DOHH2 (cell line): ENCODE data around the gene RPS6KL1.

Experiments used
- H3F3A ChIP-seq: fragments of 200-600 bp; sonication (generic), shearing (Covaris generic); 2 replicates; pipeline ENCODE4 v1.6.0; 2016; ENCODE audit warnings: antibody characterized with exemption, mild to moderate bottlenecking; ENCODE audit not compliant: control insufficient read depth, insufficient read depth
- H3K27ac ChIP-seq: fragments of 200-600 bp; sonication (generic); 2 replicates; pipeline ENCODE4 v1.5.1; 2014; ENCODE audit warnings: low read depth, mild to moderate bottlenecking, low read length, moderate library complexity
- H3K27me3 ChIP-seq: fragments of 200-600 bp; sonication (generic); 2 replicates; pipeline ENCODE4 v1.6.1; 2014; ENCODE audit warnings: mild to moderate bottlenecking, low read length, mixed read lengths; ENCODE audit not compliant: control insufficient read depth
- H3K36me3 ChIP-seq: fragments of 200-600 bp; sonication (generic); 2 replicates; pipeline ENCODE4 v1.6.1; 2014; ENCODE audit warnings: mild to moderate bottlenecking, low read length, moderate library complexity, mixed read lengths; ENCODE audit not compliant: control insufficient read depth
- H3K4me1 ChIP-seq: fragments of 200-600 bp; sonication (generic); 2 replicates; pipeline ENCODE4 v1.6.1; 2014; ENCODE audit warnings: mild to moderate bottlenecking, low read length, mixed read lengths; ENCODE audit not compliant: control insufficient read depth
- H3K4me2 ChIP-seq: fragments of 200-600 bp; sonication (generic); 2 replicates; pipeline ENCODE4 v1.6.0; 2014; ENCODE audit warnings: mild to moderate bottlenecking, low read length, moderate library complexity
- H3K4me3 ChIP-seq: fragments of 200-600 bp; sonication (generic); 2 replicates; pipeline ENCODE4 v1.5.1; 2014; ENCODE audit warnings: mild to moderate bottlenecking, low read length, mixed read lengths
- H3K79me2 ChIP-seq: fragments of 200-600 bp; sonication (generic); 2 replicates; pipeline ENCODE4 v1.6.1; 2014; ENCODE audit warnings: mild to moderate bottlenecking, low read length, mixed read lengths; ENCODE audit not compliant: control insufficient read depth
- H3K9me2 ChIP-seq: fragments of 200-600 bp; sonication (generic); replicated peaks from 2 replicates; pipeline ENCODE4 v1.6.1; 2014; ENCODE audit warnings: mild to moderate bottlenecking, low read length, mixed read lengths; ENCODE audit not compliant: control insufficient read depth
- H3K9me3 ChIP-seq: fragments of 200-600 bp; sonication (generic); 2 replicates; pipeline ENCODE4 v1.6.1; 2014; ENCODE audit warnings: antibody characterized with exemption, low read length, mixed read lengths; ENCODE audit not compliant: control insufficient read depth, insufficient read depth
- H4K20me1 ChIP-seq: fragments of 200-600 bp; sonication (generic); 2 replicates; pipeline ENCODE4 v1.6.0; 2014; ENCODE audit warnings: low read depth, mild to moderate bottlenecking, antibody characterized with exemption, low read length, moderate library complexity; ENCODE audit not compliant: control insufficient read depth, insufficient read depth
- EZH2phosphoT487 ChIP-seq: fragments of 200-600 bp; sonication (generic); IDR thresholded peaks from 2 replicates; pipeline ENCODE4 v1.6.1; 2017; ENCODE audit warnings: borderline replicate concordance, mild to moderate bottlenecking, antibody characterized with exemption, low read length, moderate library complexity, mixed read lengths
- TF ChIP-seq, protein P1 (sequence below): fragments of 200-600 bp; sonication (generic); IDR thresholded peaks from one replicate; pipeline ENCODE4 v1.5.1; 2014; ENCODE audit warnings: antibody characterized with exemption, mild to moderate bottlenecking, low read depth, low read length; ENCODE audit not compliant: poor library complexity, severe bottlenecking

Gene RPS6KL1

GRCh38 chr14:74871819-74872218 lies 51.2 kb downstream of the RPS6KL1 start:
- TF ChIP-seq, protein P1, sequence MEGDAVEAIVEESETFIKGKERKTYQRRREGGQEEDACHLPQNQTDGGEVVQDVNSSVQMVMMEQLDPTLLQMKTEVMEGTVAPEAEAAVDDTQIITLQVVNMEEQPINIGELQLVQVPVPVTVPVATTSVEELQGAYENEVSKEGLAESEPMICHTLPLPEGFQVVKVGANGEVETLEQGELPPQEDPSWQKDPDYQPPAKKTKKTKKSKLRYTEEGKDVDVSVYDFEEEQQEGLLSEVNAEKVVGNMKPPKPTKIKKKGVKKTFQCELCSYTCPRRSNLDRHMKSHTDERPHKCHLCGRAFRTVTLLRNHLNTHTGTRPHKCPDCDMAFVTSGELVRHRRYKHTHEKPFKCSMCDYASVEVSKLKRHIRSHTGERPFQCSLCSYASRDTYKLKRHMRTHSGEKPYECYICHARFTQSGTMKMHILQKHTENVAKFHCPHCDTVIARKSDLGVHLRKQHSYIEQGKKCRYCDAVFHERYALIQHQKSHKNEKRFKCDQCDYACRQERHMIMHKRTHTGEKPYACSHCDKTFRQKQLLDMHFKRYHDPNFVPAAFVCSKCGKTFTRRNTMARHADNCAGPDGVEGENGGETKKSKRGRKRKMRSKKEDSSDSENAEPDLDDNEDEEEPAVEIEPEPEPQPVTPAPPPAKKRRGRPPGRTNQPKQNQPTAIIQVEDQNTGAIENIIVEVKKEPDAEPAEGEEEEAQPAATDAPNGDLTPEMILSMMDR: no peak
- no peak for TF ChIP-seq EZH2phosphoT487
- Histone ChIP-seq H3K4me3 (no peak overlapping the region), H3K79me2 (no peaks in the 10 kb centered on the region), H3K4me1 (peaks cover 14% of the 10 kb centered on the region), H3K27ac (no peak overlapping the region), H4K20me1 (no peaks in the 10 kb centered on the region), H3F3A (no peaks in the 10 kb centered on the region), H3K4me2 (no peak overlapping the region), H3K27me3 (peaks cover 24% of the 10 kb centered on the region), H3K36me3 (no peaks in the 10 kb centered on the region), H3K9me2 (no peaks in the 10 kb centered on the region), H3K9me3 (no peaks in the 10 kb centered on the region)

DNA sequence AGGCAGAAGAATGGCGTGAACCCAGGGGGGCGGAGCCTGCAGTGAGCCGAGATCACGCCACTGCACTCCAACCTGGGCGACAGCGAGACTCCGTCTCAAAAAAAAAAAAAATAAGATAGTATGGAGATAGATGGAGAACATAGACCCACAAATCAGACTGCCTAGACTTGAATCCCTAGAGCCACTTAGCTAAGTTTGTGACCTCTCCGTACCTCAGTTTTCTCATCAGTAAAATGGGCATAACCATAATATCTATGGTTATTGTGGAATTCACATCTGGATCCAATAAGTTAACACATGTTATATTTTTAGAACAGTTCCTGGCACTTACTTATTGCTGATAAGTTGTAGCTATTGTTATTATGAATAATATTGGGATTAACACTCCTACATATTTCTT lies 54.3 kb downstream of the RPS6KL1 start:
- Histone ChIP-seq H3K4me3 (no peak overlapping the region), H3K79me2 (no peaks in the 10 kb centered on the region), H3K9me3 (no peaks in the 10 kb centered on the region), H3K36me3 (no peaks in the 10 kb centered on the region), H3K27ac (no peak overlapping the region), H3K4me2 (no peak overlapping the region), H3K9me2 (no peaks in the 10 kb centered on the region), H4K20me1 (no peaks in the 10 kb centered on the region), H3K27me3 (peaks cover 31% of the 10 kb centered on the region), H3K4me1 (no peaks in the 10 kb centered on the region), H3F3A (no peaks in the 10 kb centered on the region)
- TF ChIP-seq, protein P1: no peak
- no peak for TF ChIP-seq EZH2phosphoT487

- H3K4me3 ChIP-seq: no peak overlapping the region
- no peak overlapping the region for H3K27ac ChIP-seq
- peaks cover 31% of the 10 kb centered on the region for H3K27me3 ChIP-seq
- H3K4me1 ChIP-seq: no peaks in the 10 kb centered on the region
- H3K9me3 ChIP-seq: no peaks in the 10 kb centered on the region
- no peaks in the 10 kb centered on the region for H3K79me2 ChIP-seq
- H3K4me2 ChIP-seq: no peak overlapping the region
- TF ChIP-seq, protein P1: no peak
- no peak for TF ChIP-seq EZH2phosphoT487
- H3K36me3 ChIP-seq: no peaks in the 10 kb centered on the region
- no peaks in the 10 kb centered on the region for H3K9me2 ChIP-seq
- no peaks in the 10 kb centered on the region for H4K20me1 ChIP-seq
- H3F3A ChIP-seq: no peaks in the 10 kb centered on the region
Observed at GRCh38 chr14:74867673-74868072, 55.4 kb downstream of the RPS6KL1 start.
